ENCODE measurements around the gene ELL. TPM values are rescaled to one million over a fixed set of nuclear protein-coding genes. Genes with fewer than 3 reads are reported as not detected.

Gene ELL
- total and polyA plus RNA-seq, 10 donors, result 4.5 to 44.8 (median 29.2) TPM

DNA sequence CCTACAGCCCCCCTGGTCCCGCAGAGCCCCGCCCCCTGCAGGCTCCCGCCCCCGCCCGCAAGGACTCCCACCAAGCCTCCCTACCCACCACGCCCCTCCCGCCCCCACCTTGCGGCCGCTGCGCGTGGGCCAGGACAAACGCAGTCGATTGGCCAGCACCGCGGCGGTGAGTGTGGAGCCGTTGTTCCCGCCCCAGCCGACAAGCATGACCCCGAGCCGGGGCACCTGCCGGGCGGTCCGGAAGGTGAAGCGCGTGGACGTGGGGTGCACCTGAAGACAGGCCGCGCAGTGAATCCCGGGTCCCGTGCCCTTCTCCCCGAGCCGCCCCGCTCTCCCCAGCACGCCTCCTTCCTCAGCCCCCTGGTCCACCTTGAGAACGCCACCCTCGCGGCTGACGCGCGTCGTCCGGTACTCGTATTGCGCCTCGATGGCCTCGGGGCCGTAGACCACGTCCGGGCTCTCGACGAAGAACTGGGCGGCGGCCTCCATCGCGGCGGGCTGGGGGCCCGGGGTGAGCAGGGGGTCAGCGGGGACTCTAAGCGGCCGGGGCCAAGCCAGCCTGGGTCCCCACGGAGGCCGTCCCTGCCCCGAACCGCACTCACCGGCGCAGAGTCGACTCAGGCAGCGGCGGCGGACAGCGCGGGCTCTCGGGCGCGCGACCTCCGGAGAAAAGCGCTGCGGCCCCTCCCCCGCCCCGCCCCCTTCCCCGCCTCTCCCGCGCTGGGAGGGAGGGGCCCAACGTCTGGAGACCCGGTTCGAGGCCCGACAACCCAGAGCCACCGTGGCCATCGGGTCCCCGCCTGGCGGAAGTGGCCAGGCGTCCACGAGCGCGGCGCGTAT, 84.2 kb downstream of the ELL start, which contains the start of gene ISYNA1:
ISYNA1 (minus strand) TSS at position 643 of the 840 bp plus-strand sequence; CDS start at position 489, 154 bp downstream.
- H3K27me3 ChIP-seq (replicated peaks in 1 of 7), result peaks cover 0 to 36% (median 0%) of the 10 kb centered on the region in 7 donors
- peak within 1 kb of the TSS; percentile 53 to 88 (median 82) for H3K27ac ChIP-seq
- TF ChIP-seq, protein P1, sequence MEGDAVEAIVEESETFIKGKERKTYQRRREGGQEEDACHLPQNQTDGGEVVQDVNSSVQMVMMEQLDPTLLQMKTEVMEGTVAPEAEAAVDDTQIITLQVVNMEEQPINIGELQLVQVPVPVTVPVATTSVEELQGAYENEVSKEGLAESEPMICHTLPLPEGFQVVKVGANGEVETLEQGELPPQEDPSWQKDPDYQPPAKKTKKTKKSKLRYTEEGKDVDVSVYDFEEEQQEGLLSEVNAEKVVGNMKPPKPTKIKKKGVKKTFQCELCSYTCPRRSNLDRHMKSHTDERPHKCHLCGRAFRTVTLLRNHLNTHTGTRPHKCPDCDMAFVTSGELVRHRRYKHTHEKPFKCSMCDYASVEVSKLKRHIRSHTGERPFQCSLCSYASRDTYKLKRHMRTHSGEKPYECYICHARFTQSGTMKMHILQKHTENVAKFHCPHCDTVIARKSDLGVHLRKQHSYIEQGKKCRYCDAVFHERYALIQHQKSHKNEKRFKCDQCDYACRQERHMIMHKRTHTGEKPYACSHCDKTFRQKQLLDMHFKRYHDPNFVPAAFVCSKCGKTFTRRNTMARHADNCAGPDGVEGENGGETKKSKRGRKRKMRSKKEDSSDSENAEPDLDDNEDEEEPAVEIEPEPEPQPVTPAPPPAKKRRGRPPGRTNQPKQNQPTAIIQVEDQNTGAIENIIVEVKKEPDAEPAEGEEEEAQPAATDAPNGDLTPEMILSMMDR (IDR thresholded peaks at IDR 0.05 in 8 of 11, conservative IDR thresholded peaks at IDR 0.05 in 3 of 11), result peak in 1 of 11 experiments; percentile 4
- TF ChIP-seq POLR2AphosphoS5 (IDR thresholded peaks at IDR 0.05) (peak; percentile 30 to 79 (median 65)), POLR2A (IDR thresholded peaks at IDR 0.05) (no peak)
- 0 to 1% (median 0%) methylated on average over 2 to 99 of the region's 99 CpGs for WGBS, 5 donors
- peaks cover 22 to 79% (median 53%) of the 10 kb centered on the region in 6 donors for H3K4me1 ChIP-seq
- intact Hi-C loops (cut with DNase I; ENCODE audit: low total_unique reads), result no loop called here
- H3K9me3 ChIP-seq, result no peaks in the 10 kb centered on the region
- H3K36me3 ChIP-seq, result peaks cover 0 to 17% (median 2%) of the 10 kb centered on the region in 6 donors
- peak within 1 kb of the TSS; percentile 51 to 87 (median 62) for H3K4me3 ChIP-seq
- DNase-seq, result peak; percentile 91

DNA sequence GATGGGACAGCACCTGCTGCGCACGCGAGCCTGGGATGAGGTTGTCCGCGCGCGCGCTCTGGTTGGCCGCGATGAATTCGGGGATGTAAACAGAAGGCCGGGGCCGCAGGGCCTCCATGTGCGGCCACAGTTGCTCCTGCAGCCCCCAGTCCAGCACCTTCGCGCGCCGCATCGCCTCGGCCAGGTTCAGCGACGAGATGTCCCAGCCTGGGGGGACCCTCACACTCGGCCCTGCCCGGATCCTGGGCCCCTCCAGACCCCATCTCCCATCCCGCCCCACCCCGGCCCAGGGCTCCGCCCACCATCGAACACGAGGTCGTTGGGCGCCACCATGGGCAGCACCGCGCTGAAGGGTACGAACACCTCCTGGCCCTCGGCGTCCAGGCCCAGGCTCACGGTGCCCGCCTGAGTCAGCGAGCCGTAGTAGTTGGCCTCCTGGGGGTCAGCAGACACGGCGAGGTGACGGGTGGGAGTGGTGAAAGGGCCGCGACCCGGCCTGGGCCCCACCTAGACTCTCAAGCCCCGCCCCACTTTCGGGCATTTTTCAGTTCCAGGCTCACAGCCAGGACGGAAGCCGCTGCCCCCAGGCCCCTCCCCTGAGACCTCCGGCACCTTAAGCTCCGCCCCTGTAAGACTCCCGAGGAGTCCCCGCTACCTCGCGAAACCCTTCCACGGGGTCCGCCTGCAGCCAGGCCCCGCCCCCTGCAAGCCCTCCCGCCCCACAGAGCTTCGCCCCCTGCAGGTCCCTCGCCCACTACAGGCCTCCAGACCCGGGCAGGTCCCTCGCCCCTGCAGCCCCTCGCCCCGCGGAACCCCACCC, 85.0 kb downstream of the ELL start:
- Histone ChIP-seq H3K27ac (peak overlapping the region in 7 of 8 donors; percentile 70 to 88 (median 82)), H3K4me3 (peak overlapping the region; percentile 51 to 87 (median 62)), H3K27me3 (replicated peaks in 1 of 7) (peaks cover 0 to 36% (median 0%) of the 10 kb centered on the region in 7 donors), H3K4me1 (peaks cover 22 to 87% (median 60%) of the 10 kb centered on the region in 6 donors), H3K9me3 (no peaks in the 10 kb centered on the region), H3K36me3 (peaks cover 0 to 18% (median 2%) of the 10 kb centered on the region in 6 donors)
- intact Hi-C loops (cut with DNase I; ENCODE audit: low total_unique reads), result no loop called here
- TF ChIP-seq POLR2AphosphoS5 (IDR thresholded peaks at IDR 0.05) (peak; percentile 30 to 77 (median 64)), POLR2A (IDR thresholded peaks at IDR 0.05) (no peak)
- TF ChIP-seq, protein P1 (IDR thresholded peaks at IDR 0.05 in 8 of 11, conservative IDR thresholded peaks at IDR 0.05 in 3 of 11), result peak in 5 of 11 experiments; percentile 16 to 26 (median 20)
- 19 to 25% (median 23%) methylated on average over 45 to 67 of the region's 67 CpGs for WGBS, 5 donors
- DNase-seq, result peak; percentile 94

DNA sequence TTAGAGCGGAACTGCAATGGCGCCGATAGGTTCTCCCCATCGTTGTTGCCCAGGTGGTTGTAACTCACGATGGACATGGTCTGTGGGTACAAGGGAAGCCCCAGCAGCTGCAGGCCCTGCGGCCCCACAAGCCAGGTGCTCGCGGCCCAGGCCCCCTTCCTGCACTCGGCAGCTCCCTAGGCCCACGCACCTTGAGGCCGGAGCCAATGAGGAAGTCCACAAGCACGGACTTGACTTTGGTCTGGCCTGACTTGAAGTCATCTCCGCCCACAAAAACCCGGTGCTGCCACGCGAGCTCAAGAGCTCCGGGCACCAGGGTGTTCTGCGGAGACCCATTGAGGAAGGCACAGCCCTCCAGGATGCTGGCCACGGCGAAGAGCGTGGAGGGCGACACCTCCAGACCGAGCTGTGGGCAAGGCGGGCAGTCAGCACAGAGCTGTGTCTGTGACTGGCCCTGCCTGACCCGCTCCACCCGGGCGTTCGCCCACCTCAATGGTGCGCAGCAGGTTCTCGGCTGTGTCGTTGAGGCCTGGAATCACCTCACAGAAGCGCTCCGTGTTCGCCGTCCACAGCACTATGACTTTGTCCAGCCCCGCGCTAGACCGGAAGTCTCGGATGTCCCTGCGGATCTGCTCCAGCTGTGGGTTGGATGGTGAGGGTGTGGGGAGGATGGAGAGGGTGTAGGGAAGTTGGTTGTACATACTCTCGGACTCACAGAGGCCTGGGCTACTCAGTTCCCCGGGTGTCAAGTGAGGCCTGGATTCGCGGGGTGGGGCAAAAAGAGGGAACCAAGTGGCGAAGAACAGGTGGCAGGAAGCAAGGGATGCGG, 85.8 kb downstream of the ELL start:
- peak overlapping the region in 5 of 8 donors; percentile 13 to 88 (median 82) for H3K27ac ChIP-seq
- peak overlapping the region in 5 of 8 donors; percentile 61 to 87 (median 64) for H3K4me3 ChIP-seq
- H3K27me3 ChIP-seq (replicated peaks in 1 of 7), result peaks cover 0 to 36% (median 0%) of the 10 kb centered on the region in 7 donors
- TF ChIP-seq, protein P1 (IDR thresholded peaks at IDR 0.05 in 8 of 11, conservative IDR thresholded peaks at IDR 0.05 in 3 of 11), result no peak
- peak in 2 of 3 donors; percentile 5 to 38 for TF ChIP-seq POLR2AphosphoS5 (IDR thresholded peaks at IDR 0.05)
- TF ChIP-seq POLR2A (IDR thresholded peaks at IDR 0.05), result no peak
- H3K36me3 ChIP-seq, result peaks cover 0 to 24% (median 2%) of the 10 kb centered on the region in 6 donors
- DNase-seq, result peak; percentile 77
- H3K9me3 ChIP-seq, result no peaks in the 10 kb centered on the region
- WGBS, 5 donors, result 69 to 83% (median 80%) methylated on average over 21 to 46 of the region's 46 CpGs
- intact Hi-C loops (cut with DNase I; ENCODE audit: low total_unique reads), result no loop called here
- peaks cover 22 to 96% (median 60%) of the 10 kb centered on the region in 6 donors for H3K4me1 ChIP-seq

Measured in spleen (tissue), 11 donors.